ENCODE results near the gene MMP17.

Gene MMP17

DNA sequence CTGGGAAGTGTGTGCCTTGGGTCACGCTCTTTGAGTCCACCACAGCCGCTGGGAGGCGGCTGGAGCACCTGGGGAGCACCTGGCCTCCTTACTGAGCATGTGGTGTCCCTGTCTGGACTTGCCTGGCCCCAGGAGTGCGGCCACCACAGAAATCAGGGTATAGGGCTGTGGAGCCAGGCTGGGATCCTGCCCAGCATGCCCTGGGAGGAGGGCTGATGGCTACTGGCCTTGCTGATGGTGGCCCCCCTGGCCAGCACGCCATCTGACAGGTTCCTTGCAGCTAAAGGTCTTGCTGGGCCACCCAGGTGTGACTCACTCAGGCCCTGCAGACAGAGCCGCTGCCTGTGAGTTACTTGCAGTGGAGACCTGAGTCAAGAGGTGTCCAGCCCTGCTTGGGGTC, 72.2 kb downstream of the MMP17 start:
- peaks cover 6 to 44% of the 10 kb centered on the region in 2 experiments; a peak in 2 of 3 replicates for H3K36me3 ChIP-seq (ENCODE audit: control insufficient read depth in 2 of 2, insufficient read depth in 1 of 2, low read length in 2 of 2)
- CTCF ChIA-PET: no interaction called here
- no peak overlapping the region for H3K27ac ChIP-seq (ENCODE audit: extremely low read depth, low read depth, low read length)
- no peak overlapping the region for H3K4me3 ChIP-seq (ENCODE audit: low read depth, low read length)
- H3K4me1 ChIP-seq (ENCODE audit: control insufficient read depth, insufficient read depth, low read length): peaks cover under 1% of the 10 kb centered on the region; the same call in 1 of the 2 replicates
- H3K9me3 ChIP-seq (ENCODE audit: control insufficient read depth, insufficient read depth, low read depth, low read length): no peaks in the 10 kb centered on the region
- POLR2A ChIA-PET: interaction anchor here (0.6 to 2.4 kb wide), 3 partner anchors 11 to 407 kb away, joined by 3 to 8 read pairs (median 4); no protein-coding TSS in a partner anchor
- TF ChIP-seq GFI1B (tag by site-specific recombination; IDR thresholded peaks at IDR 0.05) (no peak), SP2 (tag by site-specific recombination; IDR thresholded peaks at IDR 0.05) (no peak), MEIS1 (CRISPR knock-in tag; IDR thresholded peaks at IDR 0.05; ENCODE audit: borderline replicate concordance) (no peak), GLIS1 (tag by site-specific recombination; IDR thresholded peaks at IDR 0.05) (peak; percentile 79), GLIS2 (tag by site-specific recombination; IDR thresholded peaks at IDR 0.05) (peak; percentile 51; the same call in 1 of the 2 replicates), SP7 (tag by site-specific recombination; IDR thresholded peaks at IDR 0.05) (no peak), ZNF394 (tag by site-specific recombination; IDR thresholded peaks at IDR 0.05; ENCODE audit: borderline replicate concordance) (peak; percentile 82; the same call in 1 of the 2 replicates), ZNF114 (tag by site-specific recombination; IDR thresholded peaks at IDR 0.05) (no peak), ZIC2 (tag by site-specific recombination; IDR thresholded peaks at IDR 0.05) (peak; percentile 96)
